Measurements from ENCODE around the gene ERFE. TPM values are rescaled to one million over a fixed set of nuclear protein-coding genes. Genes with fewer than 3 reads are reported as not detected.

ERFE gene
- total and polyA plus RNA-seq, 2 of the 13 experiments (the other 11 are each of a cell fraction or from before 2014, with no cell fraction given): 0.09 TPM; not detected in 1

- TF ChIP-seq ZNF773 (CRISPR knock-in tag; IDR thresholded peaks at IDR 0.05; ENCODE audit: borderline replicate concordance): no peak
- no peak for TF ChIP-seq NR2F1 (CRISPR knock-in tag; IDR thresholded peaks at IDR 0.05)
- TF ChIP-seq STAT5B (CRISPR knock-in tag; IDR thresholded peaks at IDR 0.05): 0 out of 2 replicates have a peak, but pooled peaks have one; percentile 11
- TF ChIP-seq ZNF562 (CRISPR knock-in tag; IDR thresholded peaks at IDR 0.05; ENCODE audit: borderline replicate concordance): no peak
- 0 out of 2 replicates have a peak, but pooled peaks have one; percentile 32 for TF ChIP-seq ZNF800 (CRISPR knock-in tag; IDR thresholded peaks at IDR 0.05)
- no peak for TF ChIP-seq ZNF597 (CRISPR knock-in tag; IDR thresholded peaks at IDR 0.05)
- TF ChIP-seq REST (IDR thresholded peaks at IDR 0.05; ENCODE audit: borderline replicate concordance in 1 of 2, low read depth in 1 of 2, low read length in 2 of 2): peak in 1 of 2 experiments; percentile 37; a peak in 1 of 4 replicates
- TF ChIP-seq E2F2 (CRISPR knock-in tag; IDR thresholded peaks at IDR 0.05; ENCODE audit: borderline replicate concordance): no peak
- no peak; the same call in 1 of the 2 replicates for TF ChIP-seq ZNF678 (CRISPR knock-in tag; IDR thresholded peaks at IDR 0.05)
- no peak for TF ChIP-seq ZNF484 (CRISPR knock-in tag; IDR thresholded peaks at IDR 0.05; ENCODE audit: borderline replicate concordance, low read depth)
Measured at GRCh38 chr2:238203094-238203972, 44.6 kb downstream of the ERFE start, which contains the start of gene ILKAP (continued).

All from HepG2 (cell line).